ENCODE data around the gene LRRIQ3.

DNA sequence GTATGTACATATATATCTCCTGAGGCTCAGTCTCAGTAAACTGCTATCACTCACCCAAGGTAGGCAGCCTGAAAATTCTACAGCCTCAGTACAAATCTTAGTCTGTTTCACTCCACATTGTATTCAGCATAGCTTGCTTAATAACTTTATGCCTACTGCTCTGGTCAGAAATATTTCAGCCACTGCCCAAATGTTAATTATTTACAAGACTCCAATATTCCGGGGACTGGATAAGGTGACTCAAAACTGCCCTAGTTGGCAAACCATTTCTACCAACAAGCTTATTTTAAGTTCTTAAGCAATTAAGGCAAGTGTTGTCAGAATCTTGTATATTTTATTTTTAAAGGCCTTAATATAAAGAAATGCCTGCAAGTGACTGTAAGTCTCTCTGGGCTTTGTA lies 114.8 kb downstream of the LRRIQ3 start:
- TF ChIP-seq, protein P1, sequence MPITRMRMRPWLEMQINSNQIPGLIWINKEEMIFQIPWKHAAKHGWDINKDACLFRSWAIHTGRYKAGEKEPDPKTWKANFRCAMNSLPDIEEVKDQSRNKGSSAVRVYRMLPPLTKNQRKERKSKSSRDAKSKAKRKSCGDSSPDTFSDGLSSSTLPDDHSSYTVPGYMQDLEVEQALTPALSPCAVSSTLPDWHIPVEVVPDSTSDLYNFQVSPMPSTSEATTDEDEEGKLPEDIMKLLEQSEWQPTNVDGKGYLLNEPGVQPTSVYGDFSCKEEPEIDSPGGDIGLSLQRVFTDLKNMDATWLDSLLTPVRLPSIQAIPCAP (CRISPR knock-in tag; IDR thresholded peaks at IDR 0.05), result no peak
- TF ChIP-seq, protein P2, sequence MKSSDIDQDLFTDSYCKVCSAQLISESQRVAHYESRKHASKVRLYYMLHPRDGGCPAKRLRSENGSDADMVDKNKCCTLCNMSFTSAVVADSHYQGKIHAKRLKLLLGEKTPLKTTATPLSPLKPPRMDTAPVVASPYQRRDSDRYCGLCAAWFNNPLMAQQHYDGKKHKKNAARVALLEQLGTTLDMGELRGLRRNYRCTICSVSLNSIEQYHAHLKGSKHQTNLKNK (CRISPR knock-in tag; IDR thresholded peaks at IDR 0.05), result no peak
- TF ChIP-seq, protein P3, sequence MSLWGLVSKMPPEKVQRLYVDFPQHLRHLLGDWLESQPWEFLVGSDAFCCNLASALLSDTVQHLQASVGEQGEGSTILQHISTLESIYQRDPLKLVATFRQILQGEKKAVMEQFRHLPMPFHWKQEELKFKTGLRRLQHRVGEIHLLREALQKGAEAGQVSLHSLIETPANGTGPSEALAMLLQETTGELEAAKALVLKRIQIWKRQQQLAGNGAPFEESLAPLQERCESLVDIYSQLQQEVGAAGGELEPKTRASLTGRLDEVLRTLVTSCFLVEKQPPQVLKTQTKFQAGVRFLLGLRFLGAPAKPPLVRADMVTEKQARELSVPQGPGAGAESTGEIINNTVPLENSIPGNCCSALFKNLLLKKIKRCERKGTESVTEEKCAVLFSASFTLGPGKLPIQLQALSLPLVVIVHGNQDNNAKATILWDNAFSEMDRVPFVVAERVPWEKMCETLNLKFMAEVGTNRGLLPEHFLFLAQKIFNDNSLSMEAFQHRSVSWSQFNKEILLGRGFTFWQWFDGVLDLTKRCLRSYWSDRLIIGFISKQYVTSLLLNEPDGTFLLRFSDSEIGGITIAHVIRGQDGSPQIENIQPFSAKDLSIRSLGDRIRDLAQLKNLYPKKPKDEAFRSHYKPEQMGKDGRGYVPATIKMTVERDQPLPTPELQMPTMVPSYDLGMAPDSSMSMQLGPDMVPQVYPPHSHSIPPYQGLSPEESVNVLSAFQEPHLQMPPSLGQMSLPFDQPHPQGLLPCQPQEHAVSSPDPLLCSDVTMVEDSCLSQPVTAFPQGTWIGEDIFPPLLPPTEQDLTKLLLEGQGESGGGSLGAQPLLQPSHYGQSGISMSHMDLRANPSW (CRISPR knock-in tag; conservative IDR thresholded peaks at IDR 0.05; ENCODE audit: low read depth), result no peak
- TF ChIP-seq, protein P4, sequence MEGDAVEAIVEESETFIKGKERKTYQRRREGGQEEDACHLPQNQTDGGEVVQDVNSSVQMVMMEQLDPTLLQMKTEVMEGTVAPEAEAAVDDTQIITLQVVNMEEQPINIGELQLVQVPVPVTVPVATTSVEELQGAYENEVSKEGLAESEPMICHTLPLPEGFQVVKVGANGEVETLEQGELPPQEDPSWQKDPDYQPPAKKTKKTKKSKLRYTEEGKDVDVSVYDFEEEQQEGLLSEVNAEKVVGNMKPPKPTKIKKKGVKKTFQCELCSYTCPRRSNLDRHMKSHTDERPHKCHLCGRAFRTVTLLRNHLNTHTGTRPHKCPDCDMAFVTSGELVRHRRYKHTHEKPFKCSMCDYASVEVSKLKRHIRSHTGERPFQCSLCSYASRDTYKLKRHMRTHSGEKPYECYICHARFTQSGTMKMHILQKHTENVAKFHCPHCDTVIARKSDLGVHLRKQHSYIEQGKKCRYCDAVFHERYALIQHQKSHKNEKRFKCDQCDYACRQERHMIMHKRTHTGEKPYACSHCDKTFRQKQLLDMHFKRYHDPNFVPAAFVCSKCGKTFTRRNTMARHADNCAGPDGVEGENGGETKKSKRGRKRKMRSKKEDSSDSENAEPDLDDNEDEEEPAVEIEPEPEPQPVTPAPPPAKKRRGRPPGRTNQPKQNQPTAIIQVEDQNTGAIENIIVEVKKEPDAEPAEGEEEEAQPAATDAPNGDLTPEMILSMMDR (IDR thresholded peaks at IDR 0.05), result no peak
- TF ChIP-seq, protein P5, sequence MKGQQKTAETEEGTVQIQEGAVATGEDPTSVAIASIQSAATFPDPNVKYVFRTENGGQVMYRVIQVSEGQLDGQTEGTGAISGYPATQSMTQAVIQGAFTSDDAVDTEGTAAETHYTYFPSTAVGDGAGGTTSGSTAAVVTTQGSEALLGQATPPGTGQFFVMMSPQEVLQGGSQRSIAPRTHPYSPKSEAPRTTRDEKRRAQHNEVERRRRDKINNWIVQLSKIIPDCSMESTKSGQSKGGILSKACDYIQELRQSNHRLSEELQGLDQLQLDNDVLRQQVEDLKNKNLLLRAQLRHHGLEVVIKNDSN (CRISPR knock-in tag; IDR thresholded peaks at IDR 0.05), result no peak
- no peak for TF ChIP-seq RORB (CRISPR knock-in tag; IDR thresholded peaks at IDR 0.05)
- TF ChIP-seq, protein P6, sequence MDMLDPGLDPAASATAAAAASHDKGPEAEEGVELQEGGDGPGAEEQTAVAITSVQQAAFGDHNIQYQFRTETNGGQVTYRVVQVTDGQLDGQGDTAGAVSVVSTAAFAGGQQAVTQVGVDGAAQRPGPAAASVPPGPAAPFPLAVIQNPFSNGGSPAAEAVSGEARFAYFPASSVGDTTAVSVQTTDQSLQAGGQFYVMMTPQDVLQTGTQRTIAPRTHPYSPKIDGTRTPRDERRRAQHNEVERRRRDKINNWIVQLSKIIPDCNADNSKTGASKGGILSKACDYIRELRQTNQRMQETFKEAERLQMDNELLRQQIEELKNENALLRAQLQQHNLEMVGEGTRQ (CRISPR knock-in tag; IDR thresholded peaks at IDR 0.05), result no peak
- TF ChIP-seq, protein P7, sequence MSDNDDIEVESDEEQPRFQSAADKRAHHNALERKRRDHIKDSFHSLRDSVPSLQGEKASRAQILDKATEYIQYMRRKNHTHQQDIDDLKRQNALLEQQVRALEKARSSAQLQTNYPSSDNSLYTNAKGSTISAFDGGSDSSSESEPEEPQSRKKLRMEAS (CRISPR knock-in tag; IDR thresholded peaks at IDR 0.05), result no peak
- TF ChIP-seq, protein P8, sequence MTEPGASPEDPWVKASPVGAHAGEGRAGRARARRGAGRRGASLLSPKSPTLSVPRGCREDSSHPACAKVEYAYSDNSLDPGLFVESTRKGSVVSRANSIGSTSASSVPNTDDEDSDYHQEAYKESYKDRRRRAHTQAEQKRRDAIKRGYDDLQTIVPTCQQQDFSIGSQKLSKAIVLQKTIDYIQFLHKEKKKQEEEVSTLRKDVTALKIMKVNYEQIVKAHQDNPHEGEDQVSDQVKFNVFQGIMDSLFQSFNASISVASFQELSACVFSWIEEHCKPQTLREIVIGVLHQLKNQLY (CRISPR knock-in tag; IDR thresholded peaks at IDR 0.05), result no peak

Measured in WTC11 (cell line).